ENCODE measurements around the gene UQCRC1.

The UQCRC1 gene

GRCh38 chr3:48599509-48600285 is 9.7 kb downstream of the UQCRC1 start:
- peak overlapping the region; percentile 27 for H3K4me3 ChIP-seq (replicated peaks; ENCODE audit: low read depth, low read length)
- no peak for TF ChIP-seq CTCF (IDR thresholded peaks at IDR 0.05; ENCODE audit: low read depth, low read length, missing control alignments)

GRCh38 chr3:48599077-48599501 is 10.4 kb downstream of the UQCRC1 start:
- peak overlapping the region; percentile 27 for H3K4me3 ChIP-seq (replicated peaks; ENCODE audit: low read depth, low read length)
- TF ChIP-seq CTCF (IDR thresholded peaks at IDR 0.05; ENCODE audit: low read depth, low read length, missing control alignments), result no peak
- no peak for DNase-seq (ENCODE audit: extremely low read depth, low read depth)

More at GRCh38 chr3:48599509-48600285, 9.7 kb downstream of the UQCRC1 start:
- DNase-seq (ENCODE audit: extremely low read depth, low read depth), result no peak

- peak overlapping the region; percentile 27 for H3K4me3 ChIP-seq (replicated peaks; ENCODE audit: low read depth, low read length)
- peak; percentile 97 for DNase-seq (ENCODE audit: extremely low read depth, low read depth)
- TF ChIP-seq CTCF (IDR thresholded peaks at IDR 0.05; ENCODE audit: low read depth, low read length, missing control alignments), result no peak
Measured at GRCh38 chr3:48598323-48599076, 10.9 kb downstream of the UQCRC1 start.

GRCh38 chr3:48597408-48597800 is 12.0 kb downstream of the UQCRC1 start:
- H3K4me3 ChIP-seq (replicated peaks; ENCODE audit: low read depth, low read length), result no peak overlapping the region
- no peak for DNase-seq (ENCODE audit: extremely low read depth, low read depth)
- no peak for TF ChIP-seq CTCF (IDR thresholded peaks at IDR 0.05; ENCODE audit: low read depth, low read length, missing control alignments)

- TF ChIP-seq CTCF (IDR thresholded peaks at IDR 0.05; ENCODE audit: low read depth, low read length, missing control alignments), result no peak
- no peak overlapping the region for H3K4me3 ChIP-seq (replicated peaks; ENCODE audit: low read depth, low read length)
- no peak for DNase-seq (ENCODE audit: extremely low read depth, low read depth)
Measured at GRCh38 chr3:48596676-48597407, 12.6 kb downstream of the UQCRC1 start.

- TF ChIP-seq CTCF (IDR thresholded peaks at IDR 0.05; ENCODE audit: low read depth, low read length, missing control alignments), result no peak
- DNase-seq (ENCODE audit: extremely low read depth, low read depth), result no peak
- H3K4me3 ChIP-seq (replicated peaks; ENCODE audit: low read depth, low read length), result no peak overlapping the region
Measured at GRCh38 chr3:48596157-48596556, 13.3 kb downstream of the UQCRC1 start.
